ENCODE data around the gene DHX57. TPM values are rescaled to one million over a fixed set of nuclear protein-coding genes. Genes with fewer than 3 reads are reported as not detected.

The DHX57 gene
- total and polyA plus RNA-seq, 2 experiments from 2014 or later = 13.3 to 32.9 TPM

DNA sequence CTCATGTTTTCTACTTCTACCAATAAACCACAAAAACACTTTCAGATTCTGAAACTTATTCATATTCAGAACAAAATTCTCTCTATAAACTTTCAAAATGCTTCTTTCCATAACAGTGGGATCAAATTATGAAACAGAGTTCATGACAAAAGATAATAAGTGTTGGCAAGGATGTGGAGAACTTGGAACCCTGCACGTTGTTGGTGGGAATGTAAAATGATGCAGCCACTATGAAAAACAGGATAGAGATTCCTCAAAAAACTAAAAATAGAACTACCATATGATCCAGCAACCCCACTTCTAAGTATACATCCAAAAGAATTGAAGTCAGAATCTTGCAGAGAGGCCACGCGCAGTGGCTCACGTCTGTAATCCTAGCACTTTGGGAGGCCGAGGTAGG is 52.3 kb downstream of the DHX57 start (continued):
- no peak for TF ChIP-seq EZH2 (IDR thresholded peaks at IDR 0.05; ENCODE audit: low read depth, unreplicated experiment)
- TF ChIP-seq CREB1 (CRISPR knock-in tag; IDR thresholded peaks at IDR 0.05; ENCODE audit: low read depth) = no peak
- TF ChIP-seq REST (IDR thresholded peaks at IDR 0.05; ENCODE audit: unreplicated experiment) = no peak
- no peak for TF ChIP-seq CTCF (conservative IDR thresholded peaks at IDR 0.05; ENCODE audit: low read depth in 2 of 2)

- Mint-ChIP-seq H3K36me3 (ENCODE audit: low read depth) (peaks cover 51% of the 10 kb centered on the region), H3K9me3 (no peaks in the 10 kb centered on the region), H3K4me1 (no peaks in the 10 kb centered on the region), H3K27ac (no peak overlapping the region), H3K27me3 (ENCODE audit: insufficient read depth, low read depth, poor library complexity) (peaks cover 3% of the 10 kb centered on the region), H3K4me3 (no peak overlapping the region)
- H3F3A ChIP-seq (replicated peaks; ENCODE audit: low read depth) = no peaks in the 10 kb centered on the region
- no peak overlapping the region for H3K4me3 ChIP-seq
- 0 out of 2 replicates have a peak, but pooled peaks cover 4% of the 10 kb centered on the region for H4K20me1 ChIP-seq (replicated peaks; ENCODE audit: insufficient read depth)
- no peak overlapping the region for H3K27ac ChIP-seq (ENCODE audit: low read depth)
- DNase-seq (ENCODE audit: low spot score) = no peak
- no peaks in the 10 kb centered on the region for H3K9me2 ChIP-seq (ENCODE audit: insufficient read depth)
- no peak overlapping the region for H2AFZ ChIP-seq
- H3K27me3 ChIP-seq (ENCODE audit: insufficient read depth) = no peaks in the 10 kb centered on the region
- H3K4me2 ChIP-seq = no peak overlapping the region
- H3K4me1 ChIP-seq (ENCODE audit: insufficient read depth) = no peaks in the 10 kb centered on the region
- H3K79me2 ChIP-seq (replicated peaks; ENCODE audit: insufficient read depth) = no peaks in the 10 kb centered on the region
- ATAC-seq = no peak
- H3K36me3 ChIP-seq (ENCODE audit: insufficient read depth) = peaks cover 18% of the 10 kb centered on the region
- TF ChIP-seq NANOG (IDR thresholded peaks at IDR 0.05; ENCODE audit: borderline replicate concordance) (no peak), ZNF114 (CRISPR knock-in tag; IDR thresholded peaks at IDR 0.05) (no peak), EZH2 (IDR thresholded peaks at IDR 0.05; ENCODE audit: low read depth, unreplicated experiment) (no peak), POLR2AphosphoS5 (IDR thresholded peaks at IDR 0.05; ENCODE audit: low read depth) (no peak), EZH2phosphoT487 (IDR thresholded peaks at IDR 0.05; ENCODE audit: unreplicated experiment) (no peak), STAT1 (IDR thresholded peaks at IDR 0.05; ENCODE audit: unreplicated experiment) (no peak), CTCF (conservative IDR thresholded peaks at IDR 0.05; ENCODE audit: low read depth in 2 of 2) (no peak), ETS1 (IDR thresholded peaks at IDR 0.05) (no peak), ZNF331 (CRISPR knock-in tag; IDR thresholded peaks at IDR 0.05; ENCODE audit: low read depth) (no peak), JUNB (IDR thresholded peaks at IDR 0.05; ENCODE audit: unreplicated experiment) (no peak), REST (IDR thresholded peaks at IDR 0.05; ENCODE audit: unreplicated experiment) (no peak), CREB1 (CRISPR knock-in tag; IDR thresholded peaks at IDR 0.05; ENCODE audit: low read depth) (no peak)
These were observed 57.2 kb downstream of the DHX57 start for GRCh38 chr2:38818565-38818964.

Data from GM23338 (cell line).